ENCODE measurements around the gene RNASE8. TPM values are rescaled to one million over a fixed set of nuclear protein-coding genes. Genes with fewer than 3 reads are reported as not detected.

Gene RNASE8
- total RNA-seq, 2 experiments from 2014 or later: not detected

DNA sequence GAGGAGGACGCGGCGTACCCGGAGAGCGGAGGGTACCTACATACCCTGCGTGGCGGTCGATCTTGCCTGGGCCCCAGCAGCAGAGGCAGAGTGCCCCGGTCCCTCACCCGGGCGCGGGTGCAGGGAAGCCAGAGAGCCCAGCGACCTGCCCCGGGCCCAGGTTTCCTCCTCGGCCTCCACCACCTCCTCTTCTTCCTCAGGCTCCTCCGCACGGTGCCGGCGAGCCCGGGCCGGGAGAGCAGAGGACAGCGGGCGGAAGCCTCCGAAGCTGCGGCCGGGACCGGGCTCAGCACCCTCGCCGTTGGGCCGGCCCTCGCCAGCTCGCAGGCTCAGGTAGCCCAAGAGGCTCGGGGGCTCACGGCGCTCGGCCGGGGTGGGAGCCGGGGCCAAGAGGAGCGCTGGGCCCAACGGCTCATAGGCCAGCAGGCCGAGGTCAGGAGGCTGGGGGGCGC, 34.2 kb downstream of the RNASE8 start:
- DNase-seq: no peak
- POLR2A ChIA-PET: interaction anchor here (1.0 to 2.0 kb wide), 6 partner anchors 10 to 81 kb away, joined by 3 to 8 read pairs (median 4); partner anchors contain the start of genes ARHGEF40 and TMEM253
- Mint-ChIP-seq H3K27me3 (no peaks in the 10 kb centered on the region), H3K9me3 (no peaks in the 10 kb centered on the region), H3K4me1 (ENCODE audit: low read depth) (peaks cover 16% of the 10 kb centered on the region), H3K4me3 (no peak overlapping the region), H3K36me3 (ENCODE audit: low read depth) (peaks cover 2% of the 10 kb centered on the region), H3K27ac (no peak overlapping the region)
- TF ChIP-seq, protein P1, sequence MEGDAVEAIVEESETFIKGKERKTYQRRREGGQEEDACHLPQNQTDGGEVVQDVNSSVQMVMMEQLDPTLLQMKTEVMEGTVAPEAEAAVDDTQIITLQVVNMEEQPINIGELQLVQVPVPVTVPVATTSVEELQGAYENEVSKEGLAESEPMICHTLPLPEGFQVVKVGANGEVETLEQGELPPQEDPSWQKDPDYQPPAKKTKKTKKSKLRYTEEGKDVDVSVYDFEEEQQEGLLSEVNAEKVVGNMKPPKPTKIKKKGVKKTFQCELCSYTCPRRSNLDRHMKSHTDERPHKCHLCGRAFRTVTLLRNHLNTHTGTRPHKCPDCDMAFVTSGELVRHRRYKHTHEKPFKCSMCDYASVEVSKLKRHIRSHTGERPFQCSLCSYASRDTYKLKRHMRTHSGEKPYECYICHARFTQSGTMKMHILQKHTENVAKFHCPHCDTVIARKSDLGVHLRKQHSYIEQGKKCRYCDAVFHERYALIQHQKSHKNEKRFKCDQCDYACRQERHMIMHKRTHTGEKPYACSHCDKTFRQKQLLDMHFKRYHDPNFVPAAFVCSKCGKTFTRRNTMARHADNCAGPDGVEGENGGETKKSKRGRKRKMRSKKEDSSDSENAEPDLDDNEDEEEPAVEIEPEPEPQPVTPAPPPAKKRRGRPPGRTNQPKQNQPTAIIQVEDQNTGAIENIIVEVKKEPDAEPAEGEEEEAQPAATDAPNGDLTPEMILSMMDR (IDR thresholded peaks at IDR 0.05): no peak
- ATAC-seq: no peak
- CTCF ChIA-PET: interaction anchor here (0.7 to 7.8 kb wide), 29 partner anchors 8 to 120 kb away, joined by 3 to 224 read pairs (median 7); partner anchors contain the start of genes ARHGEF40, NDRG2, TMEM253 and TPPP2
- intact Hi-C loops (cut with micrococcal nuclease): loop anchor here (2.0 kb wide), 1 partner anchor 77 kb away; no protein-coding TSS in a partner anchor

DNA sequence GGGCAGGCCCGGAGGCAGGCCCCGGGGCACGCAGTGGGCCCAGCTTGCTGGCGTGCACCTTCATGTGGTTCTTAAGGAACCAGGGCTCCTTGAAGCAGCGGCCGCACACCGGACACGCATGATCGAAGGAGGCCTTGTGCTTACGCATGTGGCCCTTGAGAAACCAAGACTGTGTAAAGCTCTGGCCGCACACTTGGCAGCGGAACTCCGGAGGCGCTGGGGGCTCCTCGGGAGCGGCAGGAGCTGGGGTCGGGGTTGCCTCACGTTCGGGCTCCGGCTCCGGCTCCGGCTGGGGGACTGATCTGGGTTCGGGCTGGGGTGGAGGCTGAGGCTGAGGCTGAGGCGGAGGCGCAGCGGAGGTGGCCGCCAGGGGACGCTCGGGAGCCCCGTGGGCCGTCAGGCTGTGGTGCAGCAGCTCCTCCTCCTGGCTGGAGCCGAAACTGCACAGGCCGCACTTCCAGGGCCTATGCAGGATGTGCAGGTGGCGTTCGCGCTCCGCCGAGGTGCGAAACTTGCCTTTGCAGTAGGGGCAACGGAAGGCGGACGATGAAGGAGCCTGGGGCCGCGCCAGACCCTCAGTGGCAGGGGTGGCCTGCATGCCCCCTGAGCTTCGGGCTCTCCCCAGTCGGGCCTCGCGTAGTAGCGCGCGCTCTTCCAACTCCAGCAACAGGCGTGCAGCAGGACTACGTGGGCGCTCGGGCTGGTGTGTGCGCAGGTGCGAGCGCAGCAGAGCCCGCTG, 34.8 kb downstream of the RNASE8 start:
- CTCF ChIA-PET: interaction anchor here (0.6 to 7.8 kb wide), 35 partner anchors 9 to 120 kb away, joined by 3 to 224 read pairs (median 6); partner anchors contain the start of genes ARHGEF40, NDRG2, TMEM253 and TPPP2
- POLR2A ChIA-PET: interaction anchor here (1.0 to 2.9 kb wide), 7 partner anchors 9 to 81 kb away, joined by 3 to 24 read pairs (median 6); partner anchors contain the start of genes ARHGEF40 and TMEM253
- no peak overlapping the region for H3K4me3 Mint-ChIP-seq

DNA sequence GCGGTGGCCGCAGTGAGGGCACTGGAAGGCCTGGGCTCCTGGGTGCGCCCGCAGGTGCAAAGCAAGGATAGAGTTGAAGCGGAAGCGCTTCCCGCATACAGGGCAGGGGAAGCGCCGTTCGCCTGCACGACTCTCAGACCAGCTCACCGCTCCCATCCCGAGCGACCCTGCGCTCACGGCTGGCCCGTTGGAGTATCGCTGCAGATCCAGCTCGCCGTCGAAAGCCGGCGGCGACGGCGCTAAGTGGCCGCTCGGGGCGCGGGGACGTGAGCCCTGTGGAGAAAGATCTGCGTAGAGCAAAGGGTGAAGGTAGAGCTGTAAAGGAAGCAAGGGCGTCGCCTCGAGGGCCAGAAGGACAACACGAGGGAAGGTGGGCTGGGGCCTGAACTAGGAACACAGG, 35.4 kb downstream of the RNASE8 start:
- Mint-ChIP-seq H3K27me3 (no peaks in the 10 kb centered on the region), H3K4me1 (ENCODE audit: low read depth) (peaks cover 10% of the 10 kb centered on the region), H3K4me3 (no peak overlapping the region), H3K27ac (no peak overlapping the region), H3K9me3 (no peaks in the 10 kb centered on the region), H3K36me3 (ENCODE audit: low read depth) (peaks cover 2% of the 10 kb centered on the region)
- ATAC-seq (no peak), DNase-seq (no peak)
- ChIA-PET POLR2A (interaction anchor here (0.9 to 2.9 kb wide), 6 partner anchors 8 to 78 kb away, joined by 3 to 24 read pairs (median 5); partner anchors contain the start of genes ARHGEF40 and TMEM253), CTCF (interaction anchor here (0.6 to 7.8 kb wide), 30 partner anchors 10 to 121 kb away, joined by 3 to 224 read pairs (median 7); partner anchors contain the start of genes ARHGEF40, NDRG2, TMEM253 and TPPP2)
- intact Hi-C loops (cut with micrococcal nuclease): loop anchor here (2.0 kb wide), 1 partner anchor 78 kb away; no protein-coding TSS in a partner anchor
- TF ChIP-seq, protein P1 (IDR thresholded peaks at IDR 0.05): no peak

More for the DNA sequence above, 34.8 kb downstream of the RNASE8 start:
- ATAC-seq: peak; percentile 97
- Mint-ChIP-seq H3K36me3 (ENCODE audit: low read depth) (peaks cover 2% of the 10 kb centered on the region), H3K27ac (no peak overlapping the region), H3K4me1 (ENCODE audit: low read depth) (peaks cover 15% of the 10 kb centered on the region), H3K27me3 (no peaks in the 10 kb centered on the region), H3K9me3 (no peaks in the 10 kb centered on the region)
- TF ChIP-seq, protein P1 (IDR thresholded peaks at IDR 0.05): peak; percentile 100
- peak; percentile 94 for DNase-seq
- intact Hi-C loops (cut with micrococcal nuclease): loop anchor here (2.0 kb wide), 1 partner anchor 78 kb away; no protein-coding TSS in a partner anchor

DNA sequence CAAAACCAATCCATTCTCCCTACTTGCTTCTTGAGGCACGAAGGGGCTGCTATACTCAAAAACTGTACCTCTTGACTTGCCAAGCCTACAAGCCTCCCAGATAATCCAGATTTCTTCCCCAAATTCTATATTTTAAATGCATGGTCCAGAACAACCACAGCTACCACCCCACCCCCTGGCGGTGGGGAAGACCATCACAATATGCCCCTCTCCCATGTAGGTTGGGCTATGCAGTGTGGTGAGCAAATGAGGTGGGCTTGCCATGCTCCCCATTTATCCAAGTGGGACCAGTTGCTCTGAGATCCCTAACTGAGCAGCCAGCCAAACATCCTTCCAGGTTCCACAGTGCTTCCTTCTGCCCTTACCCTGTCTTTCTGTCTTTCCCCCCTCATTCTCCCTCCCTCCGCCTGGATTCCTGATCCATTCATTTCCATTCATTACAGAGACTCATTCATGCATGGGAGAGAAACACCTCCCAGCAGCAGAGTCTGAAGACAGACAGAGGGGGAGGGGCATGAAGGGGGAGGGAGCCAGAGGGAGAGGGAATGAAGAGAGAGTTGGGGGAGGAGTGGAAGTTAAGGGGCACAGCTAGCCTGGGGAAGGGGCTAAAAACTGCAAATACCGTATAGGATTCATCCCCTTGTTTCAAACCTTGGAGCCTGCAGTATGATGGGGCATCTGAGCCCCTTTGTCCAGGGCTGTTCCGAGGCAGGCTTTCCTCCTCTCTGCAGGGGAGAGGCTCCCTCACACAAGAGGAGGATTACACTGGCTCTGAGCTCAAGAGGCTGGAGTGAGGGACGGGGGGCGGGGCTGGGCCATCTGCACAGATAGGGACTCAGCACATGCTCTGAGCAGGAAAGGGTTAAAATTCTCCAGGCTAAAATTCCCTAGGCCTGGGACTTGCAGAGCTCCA, 36.4 kb downstream of the RNASE8 start:
- H3K4me3 Mint-ChIP-seq: no peak overlapping the region
- DNase-seq (no peak), ATAC-seq (no peak)
- no peaks in the 10 kb centered on the region for H3K9me3 Mint-ChIP-seq
- ChIA-PET POLR2A (interaction anchor here (0.9 to 2.9 kb wide), 4 partner anchors 10 to 79 kb away, joined by 3 to 24 read pairs (median 6); partner anchors contain the start of gene ARHGEF40), CTCF (interaction anchor here (1.0 to 7.8 kb wide), 17 partner anchors 10 to 103 kb away, joined by 3 to 224 read pairs (median 10); partner anchors contain the start of genes ARHGEF40, NDRG2, SLC39A2 and TMEM253)
- H3K27ac Mint-ChIP-seq: no peak overlapping the region
- TF ChIP-seq, protein P1 (IDR thresholded peaks at IDR 0.05): no peak
- H3K4me1 Mint-ChIP-seq (ENCODE audit: low read depth): peaks cover 13% of the 10 kb centered on the region
- intact Hi-C loops (cut with micrococcal nuclease): loop anchor here (2.0 kb wide), 1 partner anchor 79 kb away; no protein-coding TSS in a partner anchor
- peaks cover 2% of the 10 kb centered on the region for H3K36me3 Mint-ChIP-seq (ENCODE audit: low read depth)
- no peaks in the 10 kb centered on the region for H3K27me3 Mint-ChIP-seq

Measured in activated CD8-positive, alpha-beta T cell treated with anti-CD3 and anti-CD28 coated beads for 36 hours (primary cell).